Naive B cell (primary cell): ENCODE measurements around the gene WDR88. TPM values are rescaled to one million over a fixed set of nuclear protein-coding genes. Genes with fewer than 3 reads are reported as not detected.
"Not testable (repeated sequence)": the region's sequence is repeated elsewhere in the genome, so short reads cannot be mapped to it uniquely, and the experiment has no call there.

ENCODE experiments used
- ATAC-seq, 2 donors: fragments of 150-1000 bp; cut with Tn5 transposase; 2 replicates each; pipeline ENCODE4 v1.10.0; 2021; ENCODE audit warnings: low read depth in 2 of 2, mild to moderate bottlenecking in 2 of 2, moderate library complexity in 2 of 2
- DNase-seq: peaks from one replicate; pipeline ENCODE4 v3.0.0; 2022
- H3K27ac Mint-ChIP-seq, 6 donors: one replicate each; pipeline ENCODE4 v1.8.0; 2020 to 2022; ENCODE audit warnings: mild to moderate bottlenecking in 6 of 6, mixed read lengths in 6 of 6, moderate library complexity in 5 of 6, inconsistent platforms in 2 of 6
- H3K27me3 Mint-ChIP-seq, 3 donors: one replicate each; pipeline ENCODE4 v1.8.0; 2021 to 2022; ENCODE audit warnings: mixed read lengths in 3 of 3, mild to moderate bottlenecking in 1 of 3
- H3K36me3 Mint-ChIP-seq, 2 donors: one replicate each; pipeline ENCODE4 v1.8.0; 2020 to 2022; ENCODE audit warnings: mixed read lengths in 2 of 2, inconsistent platforms in 1 of 2, mild to moderate bottlenecking in 1 of 2
- H3K4me1 Mint-ChIP-seq, 3 donors: one replicate each; pipeline ENCODE4 v1.8.0; 2020 to 2022; ENCODE audit warnings: mixed read lengths in 3 of 3, inconsistent platforms in 1 of 3, mild to moderate bottlenecking in 1 of 3, moderate library complexity in 1 of 3
- H3K4me3 Mint-ChIP-seq, 8 donors: one replicate each; pipeline ENCODE4 v1.8.0; 2020 to 2022; ENCODE audit warnings: mild to moderate bottlenecking in 8 of 8, mixed read lengths in 8 of 8, moderate library complexity in 8 of 8, inconsistent platforms in 2 of 8
- H3K9me3 Mint-ChIP-seq, 7 donors: one replicate each; pipeline ENCODE4 v1.8.0; 2020 to 2022; ENCODE audit warnings: mixed read lengths in 7 of 7, mild to moderate bottlenecking in 5 of 7, inconsistent platforms in 2 of 7, moderate library complexity in 1 of 7
- polyA plus RNA-seq, 6 donors: library from polyadenylated mRNA; unstranded; fragments of 300-500 nt; fragmentation: Illumina TruSeq; gene quantifications; one replicate each; pipeline ENCODE4 v1.2.3, GENCODE V29; 2021; ENCODE audit warnings: low read depth in 6 of 6

Gene WDR88
- polyA plus RNA-seq, 6 donors from 2014 or later: 0.43 to 0.65 TPM; not detected in 4

- Mint-ChIP-seq H3K36me3 (peaks cover 19 to 35% of the 10 kb centered on the region in 2 donors), H3K9me3 (no peaks in the 10 kb centered on the region), H3K4me3 (no peak overlapping the region), H3K4me1 (no peaks in the 10 kb centered on the region), H3K27ac (no peak overlapping the region), H3K27me3 (no peaks in the 10 kb centered on the region)
- no peak for DNase-seq
- ATAC-seq: no peak
Measured at GRCh38 chr19:33110137-33110910, 21.6 kb upstream of the WDR88 start.

DNA sequence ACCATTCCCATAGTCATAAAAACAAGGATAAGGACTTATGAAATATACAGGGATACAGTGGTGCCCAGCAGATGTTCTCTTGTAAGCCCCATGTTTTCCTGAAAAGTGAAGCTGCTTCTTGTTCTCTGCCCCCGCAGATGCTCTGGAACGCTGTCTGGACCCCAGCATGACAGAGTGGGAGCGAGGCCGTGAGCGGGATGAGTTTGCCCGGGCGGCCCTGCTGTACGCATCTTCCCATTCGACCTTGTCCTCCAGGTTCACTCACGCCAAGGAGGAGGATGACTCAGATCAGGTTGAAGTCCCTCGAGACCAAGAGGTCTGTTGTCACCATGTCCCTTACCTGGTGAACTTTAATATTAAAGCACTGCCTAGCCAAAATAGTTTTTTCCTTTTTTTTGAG is 20.3 kb upstream of the WDR88 start:
- Mint-ChIP-seq H3K27ac (peak overlapping the region in 1 of 6 donors; percentile 70), H3K9me3 (peaks cover 0 to 4% (median 0%) of the 10 kb centered on the region in 7 donors), H3K4me1 (no peaks in the 10 kb centered on the region), H3K4me3 (no peak overlapping the region), H3K27me3 (no peaks in the 10 kb centered on the region), H3K36me3 (peaks cover 27 to 38% of the 10 kb centered on the region in 2 donors)
- ATAC-seq (no peak), DNase-seq (no peak)

DNA sequence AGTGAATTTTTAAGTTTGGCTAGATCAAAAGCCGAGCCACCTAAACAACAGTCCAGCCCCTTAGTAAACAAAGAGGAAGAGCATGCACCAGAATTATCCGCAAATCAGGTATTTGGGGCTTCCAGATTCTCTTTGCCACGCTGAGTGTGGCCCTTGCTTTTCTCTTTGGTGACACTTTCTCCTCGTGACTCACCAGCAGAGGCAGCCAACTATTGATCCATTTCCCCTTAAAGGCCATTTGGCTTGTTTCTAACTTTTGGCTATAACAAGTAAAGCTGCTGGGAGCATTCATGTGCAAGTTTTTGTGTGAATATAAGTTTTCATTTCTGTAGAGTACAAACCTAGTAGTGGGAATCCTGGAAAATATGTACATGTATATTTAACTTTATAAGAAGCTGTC is 17.6 kb upstream of the WDR88 start:
- Mint-ChIP-seq H3K27me3 (no peaks in the 10 kb centered on the region), H3K36me3 (peaks cover 18 to 44% of the 10 kb centered on the region in 2 donors), H3K4me1 (no peaks in the 10 kb centered on the region), H3K4me3 (no peak overlapping the region), H3K9me3 (peaks cover 0 to 4% (median 0%) of the 10 kb centered on the region in 7 donors), H3K27ac (peak overlapping the region in 1 of 6 donors; percentile 81)
- DNase-seq (no peak), ATAC-seq (no peak)

- Mint-ChIP-seq H3K9me3 (peaks cover 0 to 4% (median 0%) of the 10 kb centered on the region in 7 donors), H3K27ac (no peak overlapping the region), H3K27me3 (no peaks in the 10 kb centered on the region), H3K4me1 (no peaks in the 10 kb centered on the region), H3K36me3 (peaks cover 8 to 36% of the 10 kb centered on the region in 2 donors), H3K4me3 (no peak overlapping the region)
- no peak for DNase-seq
- no peak for ATAC-seq
Measured at GRCh38 chr19:33117501-33117900, 14.4 kb upstream of the WDR88 start.

GRCh38 chr19:33118643-33119042 is 13.3 kb upstream of the WDR88 start:
- Mint-ChIP-seq H3K27ac (peak overlapping the region in 2 of 6 donors; percentile 61 to 75), H3K27me3 (no peaks in the 10 kb centered on the region), H3K9me3 (peaks cover 0 to 4% (median 0%) of the 10 kb centered on the region in 7 donors), H3K4me1 (no peaks in the 10 kb centered on the region), H3K36me3 (peaks cover 8 to 33% of the 10 kb centered on the region in 2 donors), H3K4me3 (no peak overlapping the region)
- ATAC-seq (no peak), DNase-seq (no peak)

- peak overlapping the region in 1 of 6 donors; percentile 45 for H3K27ac Mint-ChIP-seq
- H3K4me1 Mint-ChIP-seq: peaks cover 0 to 8% (median 0%) of the 10 kb centered on the region in 3 donors
- ATAC-seq (no peak), DNase-seq (no peak)
- H3K4me3 Mint-ChIP-seq: no peak overlapping the region
- H3K27me3 Mint-ChIP-seq: no peaks in the 10 kb centered on the region
- no peaks in the 10 kb centered on the region for H3K9me3 Mint-ChIP-seq
- H3K36me3 Mint-ChIP-seq: peaks cover 0 to 9% of the 10 kb centered on the region in 2 donors
Measured at GRCh38 chr19:33124207-33125098, 7.5 kb upstream of the WDR88 start.

- peaks cover 8 to 18% of the 10 kb centered on the region in 2 donors for H3K36me3 Mint-ChIP-seq
- H3K4me1 Mint-ChIP-seq: peaks cover 0 to 8% (median 0%) of the 10 kb centered on the region in 3 donors
- ATAC-seq (peak; percentile 49 to 79), DNase-seq (peak; percentile 29)
- no peak overlapping the region for H3K27ac Mint-ChIP-seq
- no peak overlapping the region for H3K4me3 Mint-ChIP-seq
- no peaks in the 10 kb centered on the region for H3K27me3 Mint-ChIP-seq
- H3K9me3 Mint-ChIP-seq: no peaks in the 10 kb centered on the region
Measured at GRCh38 chr19:33125929-33126388, 6.0 kb upstream of the WDR88 start.

GRCh38 chr19:33126712-33127111 is 5.2 kb upstream of the WDR88 start:
- not testable (repeated sequence) for H3K4me1 Mint-ChIP-seq, DNase-seq, H3K27ac Mint-ChIP-seq, ATAC-seq, H3K9me3 Mint-ChIP-seq, H3K4me3 Mint-ChIP-seq, H3K27me3 Mint-ChIP-seq
- peaks cover 8 to 14% of the 10 kb centered on the region in 2 donors for H3K36me3 Mint-ChIP-seq

- Mint-ChIP-seq H3K4me1 (peaks cover under 1 to 8% (median 2%) of the 10 kb centered on the region in 3 donors), H3K4me3 (no peak overlapping the region), H3K27ac (no peak overlapping the region), H3K36me3 (peaks cover 8 to 14% of the 10 kb centered on the region in 2 donors), H3K9me3 (no peaks in the 10 kb centered on the region), H3K27me3 (peaks cover under 1 to 2% (median under 1%) of the 10 kb centered on the region in 3 donors)
- no peak for DNase-seq
- ATAC-seq: no peak
Measured at GRCh38 chr19:33129901-33130300, 2.0 kb upstream of the WDR88 start.

- Mint-ChIP-seq H3K36me3 (peaks cover 8 to 14% of the 10 kb centered on the region in 2 donors), H3K4me3 (peak overlapping the region in 1 of 8 donors; percentile 44), H3K4me1 (peaks cover 5 to 11% (median 5%) of the 10 kb centered on the region in 3 donors), H3K27ac (peak overlapping the region in 1 of 6 donors; percentile 81), H3K9me3 (peaks cover 0 to 3% (median 0%) of the 10 kb centered on the region in 7 donors), H3K27me3 (peaks cover 3 to 7% (median 5%) of the 10 kb centered on the region in 3 donors)
- no peak for ATAC-seq
- DNase-seq: no peak
Measured at GRCh38 chr19:33130433-33130832, 1.5 kb upstream of the WDR88 start.

GRCh38 chr19:33132425-33132824 is 511 bp downstream of the WDR88 start:
- ATAC-seq (no peak), DNase-seq (no peak)
- Mint-ChIP-seq H3K36me3 (peaks cover 8 to 14% of the 10 kb centered on the region in 2 donors), H3K27ac (no peak overlapping the region), H3K4me3 (peak overlapping the region in 1 of 8 donors; percentile 75), H3K4me1 (peaks cover 3 to 5% (median 5%) of the 10 kb centered on the region in 3 donors), H3K27me3 (peaks cover 3 to 11% (median 8%) of the 10 kb centered on the region in 3 donors), H3K9me3 (peaks cover 0 to 3% (median 0%) of the 10 kb centered on the region in 7 donors)

- Mint-ChIP-seq H3K36me3 (peaks cover 8 to 12% of the 10 kb centered on the region in 2 donors), H3K4me3 (no peak overlapping the region), H3K27ac (peak overlapping the region in 1 of 6 donors; percentile 57), H3K9me3 (peaks cover 0 to 3% (median 0%) of the 10 kb centered on the region in 7 donors), H3K4me1 (peaks cover 3 to 5% (median 5%) of the 10 kb centered on the region in 3 donors), H3K27me3 (peaks cover 3 to 15% (median 8%) of the 10 kb centered on the region in 3 donors)
- DNase-seq: no peak
- ATAC-seq: no peak
Measured at GRCh38 chr19:33133438-33134031, 1.6 kb downstream of the WDR88 start.

DNA sequence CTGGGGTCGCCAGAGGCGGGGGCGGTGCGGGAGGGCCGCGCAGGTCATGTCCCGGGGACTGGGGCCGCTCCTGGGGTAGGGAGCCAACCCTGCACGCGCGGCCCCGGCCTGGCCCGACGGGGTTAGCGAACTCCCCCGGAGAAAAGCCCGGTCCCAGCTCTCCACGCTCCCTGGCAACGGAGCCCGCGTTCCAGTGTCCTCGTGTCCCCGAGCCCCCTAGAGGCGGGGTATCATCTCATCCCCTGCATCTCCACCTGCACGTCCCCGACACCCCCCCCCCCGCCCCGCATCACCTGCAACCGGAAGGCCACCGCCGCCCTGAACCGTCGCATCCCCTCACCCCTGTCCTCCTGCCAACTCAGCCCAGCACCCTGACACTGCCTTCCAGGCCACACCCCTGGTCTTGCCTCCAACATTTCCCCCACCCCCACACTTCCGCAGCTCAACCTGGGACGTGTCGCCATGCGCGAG is 2.7 kb downstream of the WDR88 start:
- H3K4me1 Mint-ChIP-seq: peaks cover 3 to 5% (median 5%) of the 10 kb centered on the region in 3 donors
- H3K36me3 Mint-ChIP-seq: peaks cover 8 to 9% of the 10 kb centered on the region in 2 donors
- H3K9me3 Mint-ChIP-seq: peaks cover 0 to 3% (median 0%) of the 10 kb centered on the region in 7 donors
- peaks cover 3 to 22% (median 19%) of the 10 kb centered on the region in 3 donors for H3K27me3 Mint-ChIP-seq
- no peak overlapping the region for H3K27ac Mint-ChIP-seq
- peak overlapping the region in 2 of 8 donors; percentile 15 to 22 for H3K4me3 Mint-ChIP-seq
- DNase-seq (no peak), ATAC-seq (peak in 1 of 2 donors; percentile 63)
